GM12878 (cell line): Measurements from ENCODE around the gene GORASP1. TPM values are rescaled to one million over a fixed set of nuclear protein-coding genes. Genes with fewer than 3 reads are reported as not detected.

Source experiments
- ATAC-seq: fragments of 200-7000 bp; cut with Tn5 transposase; 3 replicates; pipeline ENCODE4 v1.9.1; 2020; ENCODE audit warnings: mild to moderate bottlenecking, moderate library complexity
- BruUV-seq: library from RNA; stranded (reverse); fragments of 400-500 nt; replicated peaks from 2 replicates; lab custom pipeline; 2021; lab: Mats Ljungman, UMichigan
- CTCF ChIA-PET: fragments of 300-600 bp; sonication (Branson Sonifier 250); formaldehyde crosslinking; extraction: SDS; loops from one replicate; lab custom pipeline; 2021; ENCODE audit warnings: inconsistent platforms; lab: Yijun Ruan, JAX
- POLR2A ChIA-PET: fragments of 350-600 bp; formaldehyde crosslinking; extraction: SDS; loops from one replicate; lab custom pipeline; 2021; ENCODE audit warnings: inconsistent platforms; lab: Charles Lee
- RAD21 ChIA-PET: fragments of 300-600 bp; sonication (Branson Sonifier 250); formaldehyde crosslinking; loops from one replicate; lab custom pipeline; 2023; ENCODE audit warnings: antibody characterized with exemption; ENCODE audit not compliant: unreplicated experiment; lab: Charles Lee
- SMC1A ChIA-PET: fragments of 300-600 bp; sonication (Branson Sonifier 250); formaldehyde crosslinking; loops from one replicate; lab custom pipeline; 2023; ENCODE audit not compliant: unreplicated experiment, uncharacterized antibody; lab: Charles Lee
- DNase-seq: peaks from one replicate; pipeline ENCODE4 v3.0.0-alpha.2; 2011; ENCODE audit warnings: low read depth, low spot score
- FAIRE-seq: peaks from 3 replicates; lab custom pipeline; 2011; peaks lifted over from hg19 to GRCh38; lab: Jason Lieb, UNC
- H2AFZ ChIP-seq: 2 replicates; pipeline ENCODE4 v1.6.0; 2011; ENCODE audit warnings: low read depth, low read length, control low read depth; ENCODE audit not compliant: control insufficient read depth
- H3K27ac ChIP-seq: 2 replicates; pipeline ENCODE4 v1.5.1; 2011; ENCODE audit warnings: control low read depth; ENCODE audit not compliant: control insufficient read depth, insufficient read depth
- H3K27me3 ChIP-seq, 2 experiments: replicated peaks in 1 of 2; 2 replicates each; pipeline versions ENCODE4 v1.6.0 to v1.6.1; 2011; ENCODE audit warnings: low read length in 1 of 2; ENCODE audit not compliant: control insufficient read depth in 2 of 2, insufficient read depth in 2 of 2
- H3K36me3 ChIP-seq, 2 experiments: 2 replicates each; pipeline ENCODE4 v1.5.1; 2011; ENCODE audit warnings: low read length in 1 of 2; ENCODE audit not compliant: control insufficient read depth in 2 of 2, insufficient read depth in 2 of 2
- H3K4me1 ChIP-seq: 2 replicates; pipeline ENCODE4 v1.6.1; 2011; ENCODE audit warnings: mild to moderate bottlenecking, low read length, moderate library complexity, mixed read lengths; ENCODE audit not compliant: control insufficient read depth, insufficient read depth
- H3K4me2 ChIP-seq: 2 replicates; pipeline ENCODE4 v1.6.0; 2011; ENCODE audit warnings: control low read depth; ENCODE audit not compliant: control insufficient read depth, insufficient read depth
- H3K4me3 ChIP-seq: fragments of 200-600 bp; sonication (generic); 2 replicates; pipeline ENCODE4 v1.5.1; 2016
- H3K79me2 ChIP-seq: 2 replicates; pipeline ENCODE4 v1.6.0; 2011; ENCODE audit warnings: low read length; ENCODE audit not compliant: control insufficient read depth, insufficient read depth
- H3K9ac ChIP-seq: 2 replicates; pipeline ENCODE4 v1.8.0; 2011; ENCODE audit warnings: low read length, control low read depth, mixed read lengths; ENCODE audit not compliant: control insufficient read depth, insufficient read depth
- H3K9me3 ChIP-seq: replicated peaks from 3 replicates; pipeline ENCODE4 v1.5.1; 2011; ENCODE audit warnings: mild to moderate bottlenecking, low read length; ENCODE audit not compliant: control insufficient read depth, insufficient read depth
- H4K20me1 ChIP-seq: 2 replicates; pipeline ENCODE4 v1.6.0; 2011; ENCODE audit not compliant: control insufficient read depth, insufficient read depth
- ATF7 ChIP-seq: fragments of 450-650 bp; IDR thresholded peaks from 2 replicates; pipeline ENCODE4 v1.6.1; 2016; ENCODE audit warnings: low read depth, mild to moderate bottlenecking
- EED ChIP-seq: sonication (generic); IDR thresholded peaks from 2 replicates; pipeline ENCODE4 v1.6.1; 2016; ENCODE audit warnings: antibody characterized with exemption, low read depth
- EP300 ChIP-seq, 2 experiments: fragments of 150-350 bp in 1 of 2; IDR thresholded peaks; 2 replicates each; pipeline ENCODE4 v1.6.1; 2011 to 2012; ENCODE audit warnings: low read depth in 2 of 2, low read length in 2 of 2, borderline replicate concordance in 1 of 2, improper control_type of control experiment in 1 of 2, inconsistent platforms in 1 of 2; ENCODE audit not compliant: control insufficient read depth in 1 of 2
- ETV6 ChIP-seq, 2 experiments: fragments of 450-650 bp in 1 of 2; IDR thresholded peaks in 1 of 2; conservative IDR thresholded peaks in 1 of 2; 2 replicates each; pipeline ENCODE4 v1.6.1; 2014; ENCODE audit warnings: antibody characterized with exemption in 1 of 2, borderline replicate concordance in 1 of 2, low read depth in 1 of 2, mild to moderate bottlenecking in 1 of 2, moderate library complexity in 1 of 2
- LARP7 ChIP-seq: fragments of 450-650 bp; IDR thresholded peaks from 2 replicates; pipeline ENCODE4 v1.6.1; 2017; ENCODE audit warnings: mild to moderate bottlenecking
- NKRF ChIP-seq: fragments of 450-650 bp; conservative IDR thresholded peaks from 2 replicates; pipeline ENCODE4 v1.6.1; 2017; ENCODE audit warnings: mild to moderate bottlenecking, moderate library complexity
- PKNOX1 ChIP-seq: fragments of 450-650 bp; IDR thresholded peaks from 2 replicates; pipeline ENCODE4 v1.6.1; 2016; ENCODE audit warnings: mild to moderate bottlenecking
- POLR2AphosphoS2 ChIP-seq: IDR thresholded peaks from 2 replicates; pipeline ENCODE4 v1.6.1; 2011; ENCODE audit warnings: low read depth, mild to moderate bottlenecking, low read length, improper control_type of control experiment, moderate library complexity
- RB1 ChIP-seq: fragments of 450-650 bp; formaldehyde crosslinking; IDR thresholded peaks from 2 replicates; pipeline ENCODE4 v1.6.1; 2017; ENCODE audit warnings: mild to moderate bottlenecking, borderline replicate concordance
- TCF3 ChIP-seq: IDR thresholded peaks from 2 replicates; pipeline ENCODE4 v1.6.1; 2012; ENCODE audit warnings: low read depth, mild to moderate bottlenecking, low read length, borderline replicate concordance; ENCODE audit not compliant: insufficient read depth
- ZBTB33 ChIP-seq: fragments of 450-650 bp; IDR thresholded peaks from 2 replicates; pipeline ENCODE4 v1.6.1; 2017; ENCODE audit warnings: mild to moderate bottlenecking
- ZNF592 ChIP-seq: fragments of 450-650 bp; IDR thresholded peaks from 2 replicates; pipeline ENCODE4 v1.6.1; 2017; ENCODE audit warnings: mild to moderate bottlenecking, moderate library complexity
- ZNF622 ChIP-seq: fragments of 450-650 bp; IDR thresholded peaks from 2 replicates; pipeline ENCODE4 v1.6.1; 2017; ENCODE audit warnings: mild to moderate bottlenecking, inconsistent platforms
- WGBS: methylation state at CpG from one replicate; pipeline ENCODE4 v1.1.6; 2016; ENCODE audit warnings: low lambda C conversion rate; ENCODE audit not compliant: insufficient replicate concordance, insufficient coverage; ENCODE audit errors: missing lambda C conversion rate; 5-methylcytosine and 5-hydroxymethylcytosine counted together
- in situ Hi-C: fragments of 300-500 bp; cut with MboI; formaldehyde crosslinking; loops from 9 replicates; pipeline ENCODE4 v1.14.3; 2018; ENCODE audit warnings: mixed read lengths
- intact Hi-C: fragments of 100-400 bp; cut with micrococcal nuclease; formaldehyde crosslinking; loops from one replicate; pipeline ENCODE4 v1.14.2; 2022; ENCODE audit not compliant: unreplicated experiment
- polyA plus RNA-seq, 11 experiments: library from polyadenylated mRNA; depleted of rRNA in 4 of 11; unstranded in 6 of 11; stranded (reverse) in 5 of 11; fragments of >200 nt; fragmentation: Nextera tagmentation in 4 of 11; fragmentation: Illumina TruSeq in 1 of 11; extraction: Ambion mirVana in 4 of 11; extraction: Trizol in 1 of 11; gene quantifications; 1 replicate in 1 of 11; 2 replicates in 10 of 11; pipeline versions ENCODE4 v1.2.1 to v1.2.3, GENCODE V29; 2011 to 2016; ENCODE audit warnings: inconsistent platforms in 2 of 11, missing spikeins in 2 of 11, low read depth in 1 of 11
- total RNA-seq, 4 experiments: library from RNA; depleted of rRNA in 3 of 4; stranded (reverse); fragments of >200 nt in 3 of 4; fragmentation: Illumina TruSeq in 1 of 4; extraction: Trizol in 1 of 4; gene quantifications; 2 replicates each; pipeline versions ENCODE4 v1.2.1 to v1.2.3, GENCODE V29; 2013 to 2021

Gene GORASP1
- total and polyA plus RNA-seq, 10 of the 15 experiments (the other 5 are each of a cell fraction or from before 2014, with no cell fraction given), result 3.6 to 32.7 (median 23.2) TPM

- H3K9me3 ChIP-seq, result no peaks in the 10 kb centered on the region
- H3K4me2 ChIP-seq, result no peak overlapping the region
- no peak for DNase-seq
- H3K36me3 ChIP-seq, result peaks cover 24 to 33% of the 10 kb centered on the region in 2 experiments; a peak in 3 of 4 replicates
- 94% methylated on average over 3 of the region's 3 CpGs for WGBS
- ChIA-PET SMC1A (interaction anchor here (1.2 kb wide), 1 partner anchor 191 kb away, joined by 6 read pairs; no protein-coding TSS in a partner anchor), CTCF (interaction anchor here (0.6 kb wide), 1 partner anchor 287 kb away, joined by 3 read pairs; no protein-coding TSS in a partner anchor), RAD21 (no interaction called here), POLR2A (no interaction called here)
- H3K79me2 ChIP-seq, result no peaks in the 10 kb centered on the region
- ATAC-seq, result no peak
- no peaks in the 10 kb centered on the region for H4K20me1 ChIP-seq
- H2AFZ ChIP-seq, result no peak overlapping the region
- H3K4me3 ChIP-seq, result no peak overlapping the region
- H3K27ac ChIP-seq, result no peak overlapping the region
- no peak for FAIRE-seq
- intact Hi-C loops, result no loop called here
- in situ Hi-C loops, result no loop called here
- H3K9ac ChIP-seq, result no peak overlapping the region
- H3K4me1 ChIP-seq, result no peaks in the 10 kb centered on the region
- BruUV-seq, result TSS peak; percentile 42
- TF ChIP-seq ATF7, result no peak
- TF ChIP-seq EED, result no peak
- no peak for TF ChIP-seq TCF3
- TF ChIP-seq ZNF622, result no peak
- no peak for TF ChIP-seq ZNF592
- no peak for TF ChIP-seq ZBTB33
- TF ChIP-seq POLR2AphosphoS2, result no peak
- no peak for TF ChIP-seq NKRF
- no peak for TF ChIP-seq LARP7
- no peak for TF ChIP-seq PKNOX1
- TF ChIP-seq ETV6 (conservative IDR thresholded peaks at IDR 0.05 in 1 of 2, IDR thresholded peaks at IDR 0.05 in 1 of 2; ENCODE audit: borderline replicate concordance in 1 of 2, low read depth in 1 of 2), result no peak
- TF ChIP-seq EP300 (IDR thresholded peaks at IDR 0.05; ENCODE audit: borderline replicate concordance in 1 of 2, control insufficient read depth in 1 of 2, low read depth in 2 of 2, low read length in 2 of 2), result no peak
- no peak for TF ChIP-seq RB1
- TF ChIP-seq, all 136 proteins: peak for 0
- H3K27me3 ChIP-seq, result no peaks in the 10 kb centered on the region
These were observed 10.7 kb downstream of the GORASP1 start for GRCh38 chr3:39096775-39097174.
